NCI-H1048 (cell line): ENCODE results near the gene BRIP1.
"Not testable (repeated sequence)": the region's sequence is repeated elsewhere in the genome, so short reads cannot be mapped to it uniquely, and the experiment has no call there.

ENCODE experiments used
- DNase-seq: peaks from one replicate; lab custom pipeline; 2025; lab: John Stamatoyannopoulos, UW

BRIP1 gene

DNA sequence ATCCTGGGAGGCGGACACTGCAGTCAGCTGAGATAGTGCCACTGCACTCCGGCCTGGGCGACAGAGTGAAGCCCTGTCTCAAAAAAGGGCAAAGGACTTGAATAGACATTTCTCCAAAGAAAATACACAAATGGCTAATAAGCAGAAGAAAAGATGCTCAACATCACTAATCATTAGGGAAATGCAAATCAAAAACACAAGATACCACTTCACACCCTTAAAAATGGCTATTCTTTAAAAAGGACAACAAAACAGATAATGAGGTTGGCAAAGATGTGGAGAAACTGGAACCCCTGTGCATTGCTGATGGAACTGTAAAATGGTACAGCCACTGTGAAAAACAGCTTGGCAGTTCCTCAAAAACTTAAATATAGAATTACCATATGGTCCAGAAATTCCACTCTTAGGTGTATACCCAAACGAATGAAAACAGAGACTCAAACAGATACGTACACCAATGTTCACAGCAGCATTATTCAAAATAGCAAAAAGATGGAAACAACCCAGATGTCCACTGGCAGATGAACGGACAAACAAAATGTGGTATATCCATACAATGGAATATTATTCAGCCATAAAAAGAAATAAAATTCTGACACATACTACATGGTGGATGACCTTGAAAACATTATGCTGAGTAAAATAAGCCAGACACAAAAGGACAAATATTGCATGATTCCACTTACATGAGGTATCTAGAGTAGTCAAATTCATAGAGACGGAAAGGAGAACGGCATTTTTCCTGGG lies 35.5 kb downstream of the BRIP1 start:
- DNase-seq = no peak

- DNase-seq = not testable (repeated sequence)
Observed at GRCh38 chr17:61826866-61827265, 36.5 kb downstream of the BRIP1 start.

DNA sequence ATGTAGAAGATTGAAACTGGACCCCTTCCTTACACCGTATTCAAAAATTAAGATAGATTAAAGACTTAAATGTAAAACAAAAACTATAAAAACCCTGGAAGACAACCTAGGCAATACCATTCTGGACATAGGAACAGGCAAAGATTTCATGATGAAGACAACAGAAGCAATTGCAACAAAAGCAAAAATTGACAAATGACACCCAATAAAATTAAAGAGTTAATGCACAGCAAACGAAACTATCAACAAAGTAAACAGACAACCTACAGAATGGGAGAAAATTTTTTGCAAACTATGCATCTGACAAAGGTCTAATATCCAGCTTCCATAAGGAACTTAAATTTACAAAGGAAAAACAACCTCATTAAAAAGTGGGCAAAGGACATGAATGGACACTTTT lies 37.1 kb downstream of the BRIP1 start:
- not testable (repeated sequence) for DNase-seq

GRCh38 chr17:61825448-61826137 lies 37.7 kb downstream of the BRIP1 start:
- no peak for DNase-seq

GRCh38 chr17:61822326-61823285 lies 40.7 kb downstream of the BRIP1 start:
- no peak for DNase-seq

GRCh38 chr17:61821655-61822054 lies 41.7 kb downstream of the BRIP1 start:
- no peak for DNase-seq

- not testable (repeated sequence) for DNase-seq
Observed at GRCh38 chr17:61819265-61819664, 44.1 kb downstream of the BRIP1 start.

DNA sequence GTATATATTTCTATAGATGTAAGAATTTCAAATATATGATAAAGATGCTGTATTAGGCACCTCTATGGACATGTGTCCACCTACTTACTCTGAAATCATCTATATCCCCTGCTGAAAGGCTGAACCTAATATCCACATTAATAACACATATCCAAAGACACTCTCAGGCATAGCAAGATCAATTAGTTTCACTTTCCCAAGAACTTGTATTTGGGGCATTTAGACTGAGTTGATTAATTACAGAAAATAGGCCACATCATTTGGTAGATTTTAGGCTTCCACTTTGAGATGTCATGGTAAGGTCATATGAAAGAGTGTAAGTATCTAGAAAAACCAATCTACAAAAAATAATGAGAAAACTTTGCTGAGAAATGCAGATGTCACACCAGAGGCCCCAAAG lies 45.1 kb downstream of the BRIP1 start:
- DNase-seq = no peak

DNA sequence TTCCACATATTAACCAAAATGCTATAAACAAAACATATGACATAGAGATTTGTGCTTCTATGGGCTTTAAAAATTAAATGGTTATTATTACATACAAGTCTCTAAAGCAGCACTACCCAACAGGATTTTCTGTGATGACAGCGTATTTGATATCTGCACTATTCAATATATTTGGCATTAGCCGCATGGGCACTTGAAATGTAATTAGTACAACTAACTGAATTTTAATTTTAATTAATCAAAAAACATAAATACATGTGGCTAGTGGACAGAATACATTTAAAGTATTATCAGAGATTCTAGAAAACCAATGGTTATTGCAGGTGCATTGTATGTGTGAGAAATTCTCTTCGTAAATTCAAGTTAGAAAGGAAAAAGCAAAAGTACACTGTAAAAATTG lies 45.9 kb downstream of the BRIP1 start:
- no peak for DNase-seq

DNA sequence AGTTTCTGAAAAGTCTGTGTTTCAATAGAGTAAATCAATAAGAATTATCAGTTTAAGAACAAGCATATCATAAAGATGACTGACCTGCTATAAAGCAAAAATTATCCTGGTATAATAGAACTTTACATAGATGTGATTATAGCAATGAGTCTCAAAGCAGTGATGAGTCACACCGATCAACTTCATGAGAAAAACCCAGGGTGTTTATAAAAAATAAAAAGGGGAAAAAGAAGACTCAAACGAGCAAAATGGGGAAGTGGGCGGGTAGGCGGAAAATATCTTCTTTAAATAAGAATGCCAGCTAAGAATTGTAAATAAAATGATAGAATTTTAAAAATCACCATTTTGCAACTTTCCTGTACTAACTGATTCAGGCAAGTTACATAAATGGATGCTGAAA lies 46.8 kb downstream of the BRIP1 start:
- DNase-seq = no peak

DNA sequence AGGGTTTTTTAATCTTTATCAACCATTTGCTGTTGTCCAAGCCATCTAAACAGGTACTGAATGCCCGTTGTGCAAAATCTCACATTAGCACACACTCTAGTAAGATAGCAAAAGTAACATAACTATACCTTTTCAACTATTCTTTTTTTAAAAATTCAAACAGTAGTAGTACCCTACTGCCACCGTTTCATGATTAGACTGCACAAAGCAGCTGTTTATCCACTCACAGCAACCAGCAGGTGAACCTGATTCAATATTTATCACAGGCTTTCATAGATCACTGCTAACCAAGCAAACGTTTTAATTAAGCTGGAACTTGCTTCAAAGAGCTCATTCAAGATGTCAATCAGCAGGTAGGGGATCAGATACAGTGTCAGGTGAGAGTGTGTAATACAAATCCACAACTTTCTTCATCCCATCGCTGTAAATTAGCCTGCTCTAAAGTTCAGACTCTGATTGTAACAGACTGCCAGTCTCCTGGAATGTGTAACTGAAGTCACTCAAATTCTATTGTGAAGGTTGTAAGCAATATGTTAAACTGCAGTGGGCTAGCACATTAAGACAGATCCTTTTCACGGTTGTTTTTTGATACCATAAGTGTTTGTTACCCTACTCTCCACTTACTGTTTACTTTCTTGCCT lies 47.3 kb downstream of the BRIP1 start:
- DNase-seq = no peak

- no peak for DNase-seq
Observed at GRCh38 chr17:61814485-61814884, 48.8 kb downstream of the BRIP1 start.

- DNase-seq = no peak
Observed at GRCh38 chr17:61813211-61813610, 50.1 kb downstream of the BRIP1 start.

DNA sequence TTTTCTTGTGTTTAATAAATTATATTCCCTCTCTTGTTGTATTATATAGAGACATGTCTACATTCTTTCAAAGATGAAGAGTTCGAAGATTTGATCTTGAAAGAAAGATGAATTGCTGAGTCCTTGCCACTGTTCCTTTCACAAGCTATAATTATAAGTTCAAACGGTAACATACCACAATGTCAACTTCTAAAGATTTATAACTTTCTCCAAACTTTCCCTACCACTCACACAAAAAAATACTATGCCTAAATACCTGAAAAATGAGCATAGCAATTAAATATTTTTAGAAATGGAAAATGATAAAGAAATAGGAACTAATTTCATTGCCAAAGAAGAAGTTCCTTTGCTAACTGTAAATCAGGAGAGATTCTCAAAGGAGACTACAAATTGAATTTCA lies 50.6 kb downstream of the BRIP1 start:
- DNase-seq = no peak

DNA sequence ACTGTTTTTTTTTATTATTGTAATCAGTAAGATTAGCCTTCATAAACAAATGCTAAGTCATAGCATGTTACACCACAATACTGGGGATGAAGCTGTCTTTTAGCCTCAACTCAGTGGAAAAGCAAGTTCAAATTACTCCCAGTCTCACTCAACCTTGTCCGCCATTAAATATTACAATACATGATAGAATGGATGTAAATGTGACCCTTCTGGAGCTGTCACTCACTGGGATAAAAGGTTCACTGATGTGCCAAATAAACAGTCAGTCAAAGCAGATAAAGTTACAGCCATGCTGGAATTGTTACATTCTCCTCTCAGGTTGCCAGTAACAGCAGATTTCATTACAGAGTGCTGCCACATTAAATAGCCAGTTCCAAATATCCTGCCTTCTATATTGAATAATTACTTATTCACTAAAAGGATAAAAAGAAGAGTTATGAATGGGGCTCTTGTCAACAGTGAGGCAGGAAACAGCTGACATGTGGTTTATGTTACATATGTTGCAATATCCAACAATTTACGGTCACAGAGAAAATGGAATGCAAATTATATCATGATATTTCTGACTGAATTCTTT lies 53.4 kb downstream of the BRIP1 start:
- peak; percentile 9 for DNase-seq

DNA sequence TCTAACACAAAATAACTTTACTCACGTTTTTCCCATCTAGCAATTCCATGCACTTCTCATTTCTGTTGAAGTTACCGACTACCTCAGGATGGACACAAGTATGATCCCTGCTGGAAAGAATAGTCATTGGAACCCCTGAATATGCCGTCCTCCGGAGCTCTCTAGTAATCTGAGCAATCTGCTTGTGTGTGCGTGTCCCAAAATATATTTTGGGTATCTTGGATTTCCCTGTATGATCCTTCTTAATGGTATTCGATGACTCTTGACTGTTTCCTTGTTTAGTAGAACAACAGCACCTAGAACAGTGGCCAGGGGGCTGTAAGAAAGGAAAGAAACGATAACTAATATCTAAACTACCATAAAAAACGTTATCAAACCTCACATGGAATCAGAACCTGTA lies 54.9 kb downstream of the BRIP1 start:
- DNase-seq = no peak

GRCh38 chr17:61806936-61807335 lies 56.4 kb downstream of the BRIP1 start:
- no peak for DNase-seq

- DNase-seq = no peak
Observed at GRCh38 chr17:61806081-61806828, 57.1 kb downstream of the BRIP1 start.

- DNase-seq = no peak
Observed at GRCh38 chr17:61805399-61805798, 57.9 kb downstream of the BRIP1 start.

DNA sequence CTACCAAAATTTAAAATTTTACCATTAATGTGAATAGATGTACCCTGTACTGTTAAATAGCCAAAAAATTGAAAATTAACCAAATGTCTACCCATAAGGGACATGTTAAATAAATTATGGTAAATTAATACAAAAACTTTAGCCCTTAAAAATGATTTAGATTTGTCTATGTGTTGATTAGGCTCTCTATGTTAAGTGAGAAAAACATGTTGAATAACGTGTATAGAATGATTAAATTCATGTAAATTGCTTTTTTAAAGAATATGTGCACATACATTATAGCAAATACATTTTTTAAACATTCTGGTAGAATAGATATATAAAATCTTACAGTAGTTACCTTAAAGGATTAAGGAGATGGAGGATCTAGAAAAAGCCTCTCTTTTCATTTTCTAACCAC lies 59.5 kb downstream of the BRIP1 start:
- no peak for DNase-seq

- no peak for DNase-seq
Observed at GRCh38 chr17:61803216-61803615, 60.1 kb downstream of the BRIP1 start.
